A673 (cell line): ENCODE data around the gene AGBL3. TPM values are rescaled to one million over a fixed set of nuclear protein-coding genes. Genes with fewer than 3 reads are reported as not detected.

Experiments
- BruUV-seq: library from RNA; stranded (reverse); fragments of 400-500 nt; replicated peaks from 2 replicates; lab custom pipeline; 2021; lab: Mats Ljungman, UMichigan
- CTCF ChIA-PET: fragments of 300-600 bp; sonication (Branson Sonifier 250); formaldehyde crosslinking; loops from one replicate; lab custom pipeline; 2022; ENCODE audit warnings: antibody characterized with exemption; lab: Charles Lee
- POLR2A ChIA-PET: fragments of 300-600 bp; sonication (Branson Sonifier 250); formaldehyde crosslinking; loops from one replicate; lab custom pipeline; 2022; ENCODE audit warnings: antibody characterized with exemption; ENCODE audit not compliant: low non-redundant PET; lab: Charles Lee
- DNase-seq: peaks from one replicate; pipeline ENCODE4 v3.0.0-alpha.2; 2015; ENCODE audit warnings: low spot score
- H3K27ac ChIP-seq: fragments of 200-600 bp; sonication (generic); 2 replicates; pipeline ENCODE4 v1.5.1; 2016; ENCODE audit warnings: mixed run types, low read depth, mild to moderate bottlenecking, mixed read lengths, antibody characterized with exemption, low read length; ENCODE audit not compliant: poor library complexity, severe bottlenecking
- H3K27me3 ChIP-seq: fragments of 200-600 bp; sonication (generic); replicated peaks from 2 replicates; pipeline ENCODE4 v1.6.1; 2017; ENCODE audit warnings: mixed run types, low read depth, mild to moderate bottlenecking, mixed read lengths, antibody characterized with exemption, low read length; ENCODE audit not compliant: insufficient read depth, poor library complexity
- H3K36me3 ChIP-seq: fragments of 200-600 bp; sonication (generic); 2 replicates; pipeline ENCODE4 v1.6.1; 2016; ENCODE audit warnings: mixed run types, mild to moderate bottlenecking, mixed read lengths, antibody characterized with exemption, low read length; ENCODE audit not compliant: insufficient read depth, poor library complexity, severe bottlenecking
- H3K4me1 ChIP-seq: fragments of 200-600 bp; sonication (generic); 2 replicates; pipeline ENCODE4 v1.6.1; 2017; ENCODE audit warnings: mixed run types, mild to moderate bottlenecking, mixed read lengths, antibody characterized with exemption, low read length; ENCODE audit not compliant: insufficient read depth, poor library complexity, severe bottlenecking
- H3K4me3 ChIP-seq: fragments of 200-600 bp; sonication (generic); 2 replicates; pipeline ENCODE4 v1.5.1; 2016; ENCODE audit warnings: low read depth, mixed run types, mild to moderate bottlenecking, mixed read lengths, low read length; ENCODE audit not compliant: poor library complexity, severe bottlenecking
- H3K9me3 ChIP-seq: fragments of 200-600 bp; sonication (generic); 2 replicates; pipeline ENCODE4 v1.6.1; 2016; ENCODE audit warnings: mixed run types, low read depth, mild to moderate bottlenecking, mixed read lengths, antibody characterized with exemption, low read length; ENCODE audit not compliant: poor library complexity, severe bottlenecking
- CTCF ChIP-seq: fragments of 300-800, 200-600 bp; sonication (generic); conservative IDR thresholded peaks from 2 replicates; pipeline ENCODE4 v1.5.1; 2017; ENCODE audit warnings: low read depth, mild to moderate bottlenecking, antibody characterized with exemption, low read length, moderate library complexity, mixed read lengths
- EZH2 ChIP-seq: fragments of 200-600 bp; sonication (generic); IDR thresholded peaks from 2 replicates; pipeline ENCODE4 v1.6.1; 2017; ENCODE audit warnings: borderline replicate concordance, low read depth, mild to moderate bottlenecking, mixed read lengths, antibody characterized with exemption, low read length; ENCODE audit not compliant: poor library complexity, severe bottlenecking
- intact Hi-C: fragments of 100-400 bp; cut with micrococcal nuclease; formaldehyde crosslinking; loops from one replicate; pipeline ENCODE4 v1.10.0; 2022; ENCODE audit not compliant: unreplicated experiment
- total RNA-seq: library from RNA; stranded (reverse); gene quantifications from 2 replicates; pipeline ENCODE4 v1.2.3, GENCODE V29; 2021

Gene AGBL3
- total RNA-seq, 1 experiment from 2014 or later: 2.9 TPM

- peaks cover 8% of the 10 kb centered on the region for H3K4me1 ChIP-seq
- ChIA-PET CTCF (no interaction called here), POLR2A (no interaction called here)
- DNase-seq: no peak
- TF ChIP-seq CTCF (no peak), EZH2 (no peak)
- no peaks in the 10 kb centered on the region for H3K27me3 ChIP-seq
- no peaks in the 10 kb centered on the region for H3K36me3 ChIP-seq
- H3K4me3 ChIP-seq: no peak overlapping the region
- intact Hi-C loops: no loop called here
- no peak overlapping the region for H3K27ac ChIP-seq
- BruUV-seq: no TSS peak
- H3K9me3 ChIP-seq: peaks cover 30% of the 10 kb centered on the region
These were observed 172.6 kb downstream of the AGBL3 start for GRCh38 chr7:135158874-135159273.

- intact Hi-C loops: no loop called here
- TF ChIP-seq EZH2: no peak
- no peak for TF ChIP-seq CTCF
- H3K9me3 ChIP-seq: peaks cover 30% of the 10 kb centered on the region
- BruUV-seq: no TSS peak
- H3K27me3 ChIP-seq: no peaks in the 10 kb centered on the region
- peaks cover 8% of the 10 kb centered on the region for H3K4me1 ChIP-seq
- no peak for DNase-seq
- H3K4me3 ChIP-seq: no peak overlapping the region
- POLR2A ChIA-PET: no interaction called here
- CTCF ChIA-PET: no interaction called here
- H3K36me3 ChIP-seq: peaks cover 2% of the 10 kb centered on the region
- peak overlapping the region; percentile 64 for H3K27ac ChIP-seq
These were observed 173.2 kb downstream of the AGBL3 start for GRCh38 chr7:135159359-135160085.

- peaks cover 8% of the 10 kb centered on the region for H3K4me1 ChIP-seq
- peaks cover 24% of the 10 kb centered on the region for H3K9me3 ChIP-seq
- no peaks in the 10 kb centered on the region for H3K27me3 ChIP-seq
- no TSS peak for BruUV-seq
- no peak overlapping the region for H3K4me3 ChIP-seq
- ChIA-PET CTCF (interaction anchor here (1.1 kb wide), 1 partner anchor 9 kb away, joined by 4 read pairs; no protein-coding TSS in a partner anchor), POLR2A (no interaction called here)
- intact Hi-C loops: no loop called here
- no peak for DNase-seq
- peak overlapping the region; percentile 64 for H3K27ac ChIP-seq
- peaks cover 3% of the 10 kb centered on the region for H3K36me3 ChIP-seq
- TF ChIP-seq CTCF: no peak
- TF ChIP-seq EZH2: no peak
These were observed 174.0 kb downstream of the AGBL3 start for GRCh38 chr7:135160098-135160857.
